ENCODE results near the gene SLC6A11. TPM values are rescaled to one million over a fixed set of nuclear protein-coding genes. Genes with fewer than 3 reads are reported as not detected.

The SLC6A11 gene
- total RNA-seq, 2 experiments from 2014 or later: not detected

DNA sequence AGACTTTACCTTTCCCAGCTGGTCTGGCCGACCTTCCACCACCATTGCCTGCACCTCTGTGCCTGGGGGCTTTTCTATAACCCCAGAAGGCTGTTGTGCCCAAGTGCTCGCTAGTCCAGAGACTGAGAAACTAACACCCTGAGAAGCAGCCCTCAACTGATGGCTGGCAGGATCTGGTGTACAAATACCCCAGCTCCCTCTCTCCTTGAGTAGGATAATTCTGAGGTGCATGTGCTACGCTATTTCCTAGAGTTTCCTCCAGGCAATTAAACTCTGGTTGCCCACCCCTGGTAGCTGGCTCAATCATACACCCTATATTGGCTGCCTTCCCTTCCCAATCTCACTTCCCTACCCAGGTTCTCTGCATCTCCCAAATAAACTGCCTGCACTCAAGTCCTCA, 165.0 kb downstream of the SLC6A11 start:
- H3K27me3 ChIP-seq (ENCODE audit: control insufficient read depth in 1 of 2, insufficient read depth in 2 of 2, low read length in 2 of 2): peaks cover 0 to 6% of the 10 kb centered on the region in 2 experiments
- H3K36me3 ChIP-seq (ENCODE audit: insufficient read depth, low read length): no peaks in the 10 kb centered on the region
- H3K9me3 ChIP-seq (ENCODE audit: control insufficient read depth in 1 of 2, insufficient read depth in 1 of 2, low read length in 2 of 2): no peaks in the 10 kb centered on the region
- H3K27me3 Mint-ChIP-seq: peaks cover 37% of the 10 kb centered on the region
- ATAC-seq (ENCODE audit: poor library complexity): no peak
- no peaks in the 10 kb centered on the region for H3K36me3 Mint-ChIP-seq (ENCODE audit: low read depth)
- POLR2A ChIA-PET: no interaction called here
- intact Hi-C loops (cut with DNase I, micrococcal nuclease): no loop called here
- H3K9me3 Mint-ChIP-seq: peaks cover 2% of the 10 kb centered on the region
- no peak overlapping the region for H3K27ac Mint-ChIP-seq
- TF ChIP-seq, protein P1, sequence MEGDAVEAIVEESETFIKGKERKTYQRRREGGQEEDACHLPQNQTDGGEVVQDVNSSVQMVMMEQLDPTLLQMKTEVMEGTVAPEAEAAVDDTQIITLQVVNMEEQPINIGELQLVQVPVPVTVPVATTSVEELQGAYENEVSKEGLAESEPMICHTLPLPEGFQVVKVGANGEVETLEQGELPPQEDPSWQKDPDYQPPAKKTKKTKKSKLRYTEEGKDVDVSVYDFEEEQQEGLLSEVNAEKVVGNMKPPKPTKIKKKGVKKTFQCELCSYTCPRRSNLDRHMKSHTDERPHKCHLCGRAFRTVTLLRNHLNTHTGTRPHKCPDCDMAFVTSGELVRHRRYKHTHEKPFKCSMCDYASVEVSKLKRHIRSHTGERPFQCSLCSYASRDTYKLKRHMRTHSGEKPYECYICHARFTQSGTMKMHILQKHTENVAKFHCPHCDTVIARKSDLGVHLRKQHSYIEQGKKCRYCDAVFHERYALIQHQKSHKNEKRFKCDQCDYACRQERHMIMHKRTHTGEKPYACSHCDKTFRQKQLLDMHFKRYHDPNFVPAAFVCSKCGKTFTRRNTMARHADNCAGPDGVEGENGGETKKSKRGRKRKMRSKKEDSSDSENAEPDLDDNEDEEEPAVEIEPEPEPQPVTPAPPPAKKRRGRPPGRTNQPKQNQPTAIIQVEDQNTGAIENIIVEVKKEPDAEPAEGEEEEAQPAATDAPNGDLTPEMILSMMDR (IDR thresholded peaks at IDR 0.05): no peak
- DNase-seq: no peak
- H3K4me1 ChIP-seq (ENCODE audit: insufficient read depth, low read length): no peaks in the 10 kb centered on the region
- H3K4me1 Mint-ChIP-seq (ENCODE audit: low read depth): peaks cover 9% of the 10 kb centered on the region
- no peak overlapping the region for H3K4me3 Mint-ChIP-seq
- CTCF ChIA-PET: no interaction called here
- no peak overlapping the region for H3K4me3 ChIP-seq (ENCODE audit: low read length)
- H3K27ac ChIP-seq (ENCODE audit: low read depth in 1 of 2, low read length in 2 of 2): no peak overlapping the region

DNA sequence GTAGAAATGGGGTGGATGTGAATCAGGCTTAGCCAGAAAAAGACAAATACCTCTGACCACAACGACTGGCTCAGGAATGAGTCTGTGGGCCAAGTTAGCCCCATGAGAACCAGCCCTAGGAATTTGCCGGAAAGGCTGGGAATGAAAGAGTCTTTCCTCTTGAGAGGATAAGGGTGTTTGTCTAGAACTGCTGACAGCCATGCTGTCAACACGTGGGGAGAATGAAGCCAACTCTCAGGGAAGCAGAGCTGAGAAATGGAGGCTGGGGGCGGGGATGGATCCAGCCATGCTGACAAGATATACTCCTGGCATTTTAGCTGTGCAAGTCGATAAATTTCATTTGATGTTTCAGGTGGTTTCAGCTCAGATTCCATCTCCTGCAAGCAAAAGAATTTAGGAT, 165.9 kb downstream of the SLC6A11 start:
- no peaks in the 10 kb centered on the region for H3K4me1 ChIP-seq (ENCODE audit: insufficient read depth, low read length)
- H3K4me3 ChIP-seq (ENCODE audit: low read length): no peak overlapping the region
- Mint-ChIP-seq H3K4me3 (no peak overlapping the region), H3K36me3 (ENCODE audit: low read depth) (no peaks in the 10 kb centered on the region), H3K9me3 (peaks cover 2% of the 10 kb centered on the region), H3K27ac (no peak overlapping the region), H3K4me1 (ENCODE audit: low read depth) (peaks cover 9% of the 10 kb centered on the region), H3K27me3 (peaks cover 29% of the 10 kb centered on the region)
- no peak overlapping the region for H3K27ac ChIP-seq (ENCODE audit: low read depth in 1 of 2, low read length in 2 of 2)
- peaks cover 0 to 6% of the 10 kb centered on the region in 2 experiments for H3K27me3 ChIP-seq (ENCODE audit: control insufficient read depth in 1 of 2, insufficient read depth in 2 of 2, low read length in 2 of 2)
- ChIA-PET CTCF (no interaction called here), POLR2A (no interaction called here)
- H3K9me3 ChIP-seq (ENCODE audit: control insufficient read depth in 1 of 2, insufficient read depth in 1 of 2, low read length in 2 of 2): no peaks in the 10 kb centered on the region
- TF ChIP-seq, protein P1 (IDR thresholded peaks at IDR 0.05): no peak
- no peak for ATAC-seq (ENCODE audit: poor library complexity)
- no peaks in the 10 kb centered on the region for H3K36me3 ChIP-seq (ENCODE audit: insufficient read depth, low read length)
- DNase-seq: no peak
- intact Hi-C loops (cut with DNase I, micrococcal nuclease): no loop called here

DNA sequence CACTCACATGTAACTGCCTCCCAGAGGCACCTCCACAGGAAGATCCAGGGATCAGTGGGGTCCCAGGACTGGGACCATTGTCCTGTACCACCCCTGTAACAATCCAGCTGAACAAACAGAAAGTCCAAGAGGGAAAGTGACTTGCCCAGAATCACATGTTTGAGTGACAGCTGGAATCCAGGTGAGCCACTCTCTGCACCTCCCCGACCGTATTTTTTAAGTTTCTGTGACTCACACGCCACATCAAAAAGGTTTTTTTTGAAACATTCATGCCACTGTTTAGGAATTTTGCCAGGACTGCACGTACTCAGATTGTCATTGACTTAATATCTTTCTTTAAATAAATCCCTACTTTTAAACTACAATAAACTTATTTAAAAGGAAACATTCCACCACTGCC, 166.8 kb downstream of the SLC6A11 start:
- H3K4me1 Mint-ChIP-seq (ENCODE audit: low read depth): peaks cover 9% of the 10 kb centered on the region
- H3K9me3 ChIP-seq (ENCODE audit: control insufficient read depth in 1 of 2, insufficient read depth in 1 of 2, low read length in 2 of 2): no peaks in the 10 kb centered on the region
- TF ChIP-seq, protein P1 (IDR thresholded peaks at IDR 0.05): no peak
- H3K27me3 Mint-ChIP-seq: peaks cover 23% of the 10 kb centered on the region
- POLR2A ChIA-PET: no interaction called here
- H3K27ac ChIP-seq (ENCODE audit: low read depth in 1 of 2, low read length in 2 of 2): no peak overlapping the region
- H3K9me3 Mint-ChIP-seq: peaks cover 2% of the 10 kb centered on the region
- CTCF ChIA-PET: interaction anchor here (1.3 kb wide), 1 partner anchor 8 kb away, joined by 3 read pairs; no protein-coding TSS in a partner anchor
- no peaks in the 10 kb centered on the region for H3K4me1 ChIP-seq (ENCODE audit: insufficient read depth, low read length)
- H3K36me3 ChIP-seq (ENCODE audit: insufficient read depth, low read length): no peaks in the 10 kb centered on the region
- H3K4me3 Mint-ChIP-seq: no peak overlapping the region
- no peak overlapping the region for H3K27ac Mint-ChIP-seq
- no peak overlapping the region for H3K4me3 ChIP-seq (ENCODE audit: low read length)
- DNase-seq (no peak), ATAC-seq (ENCODE audit: poor library complexity) (no peak)
- intact Hi-C loops (cut with DNase I, micrococcal nuclease): no loop called here
- H3K36me3 Mint-ChIP-seq (ENCODE audit: low read depth): no peaks in the 10 kb centered on the region
- H3K27me3 ChIP-seq (ENCODE audit: control insufficient read depth in 1 of 2, insufficient read depth in 2 of 2, low read length in 2 of 2): peaks cover 0 to 6% of the 10 kb centered on the region in 2 experiments

All from CD4-positive, alpha-beta T cell (primary cell).